GM10248 (cell line): ENCODE data around the gene COX18.
A peak's percentile ranks its signal among the peaks of the same experiment; 100 is the strongest.

Source experiments
- CTCF ChIA-PET: fragments of 300-600 bp; sonication (Branson Sonifier 250); formaldehyde crosslinking; extraction: SDS; loops from one replicate; lab custom pipeline; 2021; ENCODE audit warnings: antibody characterized with exemption; lab: Yijun Ruan, JAX
- POLR2A ChIA-PET: fragments of 350-650 bp; sonication (Branson Sonifier 250); formaldehyde crosslinking; extraction: SDS; loops from one replicate; lab custom pipeline; 2020; ENCODE audit warnings: antibody characterized with exemption; lab: Yijun Ruan, JAX
- DNase-seq: peaks from one replicate; pipeline ENCODE4 v3.0.0; 2012; ENCODE audit errors: extremely low spot score
- CTCF ChIP-seq: IDR thresholded peaks from 2 replicates; pipeline ENCODE4 v1.5.1; 2012; ENCODE audit warnings: mild to moderate bottlenecking, low read depth; ENCODE audit errors: extremely low read depth, missing control alignments, control extremely low read depth

The COX18 gene

GRCh38 chr4:73075832-73076231 is 6.3 kb upstream of the COX18 start:
- no peak for TF ChIP-seq CTCF
- ChIA-PET CTCF (no interaction called here), POLR2A (no interaction called here)
- no peak for DNase-seq

- ChIA-PET POLR2A (interaction anchor here (1.0 kb wide), 2 partner anchors 11 to 189 kb away, joined by 3 to 4 read pairs; no protein-coding TSS in a partner anchor), CTCF (interaction anchor here (1.0 to 1.8 kb wide), 5 partner anchors 10 to 187 kb away, joined by 3 to 6 read pairs (median 3); no protein-coding TSS in a partner anchor)
- no peak for DNase-seq
Measured at GRCh38 chr4:73070074-73070390, 516 bp upstream of the COX18 start.

GRCh38 chr4:73068491-73069337 is 802 bp downstream of the COX18 start:
- no peak for TF ChIP-seq CTCF
- DNase-seq: peak; percentile 13
- ChIA-PET POLR2A (no interaction called here), CTCF (interaction anchor here (1.8 kb wide), 1 partner anchor 10 kb away, joined by 4 read pairs; no protein-coding TSS in a partner anchor)

More at GRCh38 chr4:73070074-73070390, 516 bp upstream of the COX18 start:
- TF ChIP-seq CTCF: no peak

GRCh38 chr4:73067971-73068394 is 1.5 kb downstream of the COX18 start:
- ChIA-PET CTCF (interaction anchor here (1.8 kb wide), 1 partner anchor 9 kb away, joined by 4 read pairs; no protein-coding TSS in a partner anchor), POLR2A (no interaction called here)
- TF ChIP-seq CTCF: no peak
- no peak for DNase-seq

- POLR2A ChIA-PET: no interaction called here
- no peak for TF ChIP-seq CTCF
- CTCF ChIA-PET: interaction anchor here (0.9 to 1.8 kb wide), 2 partner anchors 8 to 192 kb away, joined by 4 read pairs; partner anchors contain the start of gene ANKRD17
Measured at GRCh38 chr4:73066928-73067327, 2.6 kb downstream of the COX18 start.

GRCh38 chr4:73066445-73066844 is 3.1 kb downstream of the COX18 start:
- TF ChIP-seq CTCF: no peak
- CTCF ChIA-PET: interaction anchor here (0.9 kb wide), 1 partner anchor 193 kb away, joined by 4 read pairs; the partner anchor contains the start of gene ANKRD17
- no peak for DNase-seq
- POLR2A ChIA-PET: no interaction called here

More at GRCh38 chr4:73066928-73067327, 2.6 kb downstream of the COX18 start:
- no peak for DNase-seq
